ENCODE measurements around the gene PPIA.
A peak's percentile ranks its signal among the peaks of the same experiment; 100 is the strongest.
"Not testable (repeated sequence)": the region's sequence is repeated elsewhere in the genome, so short reads cannot be mapped to it uniquely, and the experiment has no call there.

Gene PPIA

DNA sequence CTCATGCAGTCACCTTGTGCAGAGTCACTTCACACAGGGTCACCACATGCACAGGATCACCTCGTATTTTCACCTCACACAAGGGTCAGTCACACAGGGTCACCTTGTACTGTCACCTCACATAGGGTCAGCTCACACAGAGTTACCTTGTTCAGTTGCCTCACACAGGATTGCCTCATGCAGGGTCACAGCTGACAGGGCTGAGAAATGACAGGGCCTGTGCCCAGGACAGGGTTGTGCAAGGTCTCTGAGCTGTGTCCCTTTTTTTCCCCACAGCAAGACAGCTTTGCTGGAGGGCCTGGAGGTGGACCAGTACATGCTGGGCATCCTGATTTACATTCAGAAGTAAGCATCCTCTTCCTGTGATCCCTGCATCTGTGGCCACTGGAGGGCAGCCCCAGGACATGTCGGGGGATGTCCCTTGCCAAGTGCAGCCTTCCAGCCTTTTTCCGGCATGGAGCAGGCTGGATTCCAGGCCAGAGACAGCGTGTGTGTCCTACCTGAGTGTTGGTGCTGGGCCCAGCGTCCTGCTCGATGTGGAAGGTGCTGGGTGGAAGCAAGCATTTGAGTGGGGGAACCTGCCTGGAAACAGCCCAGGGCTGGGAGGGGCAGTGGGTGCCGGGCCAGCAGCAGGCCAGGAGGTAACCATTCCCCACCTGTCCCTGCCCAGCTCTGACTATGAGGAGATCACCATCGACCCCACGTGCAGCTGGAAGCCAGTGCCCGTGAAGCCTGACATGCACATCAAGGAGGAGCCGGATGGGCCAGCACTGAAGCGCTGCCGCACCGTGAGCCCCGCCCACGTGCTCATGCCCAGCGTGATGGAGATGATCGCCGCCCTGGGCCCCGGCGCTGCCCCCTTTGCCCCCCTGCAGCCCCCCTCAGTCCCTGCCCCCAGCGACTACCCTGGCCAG is 31.6 kb upstream of the PPIA start:
- no peak for DNase-seq

GRCh38 chr7:44765579-44766415 is 30.7 kb upstream of the PPIA start:
- no peak for DNase-seq

DNA sequence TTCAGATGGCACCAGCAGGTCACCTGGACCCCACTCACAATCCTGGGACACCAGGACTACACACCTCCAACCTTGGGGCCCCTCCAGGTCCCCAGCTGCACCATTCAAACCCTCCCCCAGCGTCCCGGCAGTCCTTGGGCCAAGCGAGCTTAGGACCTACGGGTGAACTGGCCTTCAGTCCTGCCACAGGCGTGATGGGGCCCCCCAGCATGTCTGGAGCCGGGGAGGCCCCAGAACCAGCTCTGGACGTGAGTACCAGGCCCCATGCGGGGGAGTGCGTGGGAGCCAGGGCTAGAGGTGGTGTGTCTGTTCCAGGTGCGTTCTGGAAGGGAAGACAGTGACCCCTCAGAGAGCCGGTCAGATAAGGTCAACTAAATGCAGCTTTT is 30.1 kb upstream of the PPIA start:
- DNase-seq: no peak

GRCh38 chr7:44767134-44767911 is 29.2 kb upstream of the PPIA start:
- DNase-seq: no peak

GRCh38 chr7:44767912-44768627 is 28.4 kb upstream of the PPIA start:
- peak; percentile 37 to 51 for DNase-seq

- no peak for DNase-seq
These were observed 27.7 kb upstream of the PPIA start for GRCh38 chr7:44768628-44769371.

GRCh38 chr7:44769376-44769775 is 27.1 kb upstream of the PPIA start:
- no peak for DNase-seq

GRCh38 chr7:44769776-44770294 is 26.6 kb upstream of the PPIA start:
- DNase-seq: peak; percentile 27 to 44

DNA sequence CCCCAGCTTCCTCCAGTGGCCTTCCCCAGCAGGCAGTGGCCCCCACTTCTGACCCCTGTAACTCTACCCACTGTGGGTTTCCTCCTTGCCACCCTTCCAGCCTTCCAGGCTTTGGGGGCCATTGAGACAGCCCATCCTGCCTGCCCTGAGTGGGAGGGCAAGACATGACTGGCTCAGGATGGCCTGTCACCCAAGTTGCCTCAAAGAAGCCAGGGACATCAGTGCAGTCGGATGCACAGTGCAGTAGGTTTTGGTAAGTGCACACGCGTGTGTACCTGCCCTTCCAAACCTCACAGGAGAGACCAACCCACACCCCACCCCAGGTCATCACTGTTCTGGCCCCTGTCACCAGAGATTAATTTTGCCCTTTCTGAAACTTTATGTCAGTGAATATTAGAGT is 25.1 kb upstream of the PPIA start:
- no peak for DNase-seq

GRCh38 chr7:44772440-44772839 is 24.0 kb upstream of the PPIA start:
- DNase-seq: no peak

DNA sequence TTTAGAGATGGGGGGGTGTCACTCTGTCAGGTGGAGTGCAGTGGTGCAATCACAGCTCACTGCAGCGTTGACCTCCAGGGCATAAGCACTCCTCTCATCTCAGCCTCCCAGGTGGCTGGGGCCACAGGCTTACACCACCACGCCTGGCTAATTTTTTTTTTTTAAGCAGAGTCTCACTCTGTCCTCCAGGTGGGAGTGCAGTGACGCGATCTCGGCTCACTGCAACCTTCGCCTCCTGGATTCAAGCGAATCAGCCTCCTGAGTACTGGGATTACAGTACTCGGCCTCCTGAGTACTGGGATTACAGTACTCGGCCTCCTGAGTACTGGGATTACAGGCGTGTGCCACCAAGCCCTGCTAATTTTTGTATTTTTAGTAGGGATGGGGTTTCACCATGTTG is 23.6 kb upstream of the PPIA start:
- DNase-seq: no peak

- not testable (repeated sequence) for DNase-seq
These were observed 22.0 kb upstream of the PPIA start for GRCh38 chr7:44774486-44774885.

- DNase-seq: no peak
These were observed 20.9 kb upstream of the PPIA start for GRCh38 chr7:44775383-44776107.

DNA sequence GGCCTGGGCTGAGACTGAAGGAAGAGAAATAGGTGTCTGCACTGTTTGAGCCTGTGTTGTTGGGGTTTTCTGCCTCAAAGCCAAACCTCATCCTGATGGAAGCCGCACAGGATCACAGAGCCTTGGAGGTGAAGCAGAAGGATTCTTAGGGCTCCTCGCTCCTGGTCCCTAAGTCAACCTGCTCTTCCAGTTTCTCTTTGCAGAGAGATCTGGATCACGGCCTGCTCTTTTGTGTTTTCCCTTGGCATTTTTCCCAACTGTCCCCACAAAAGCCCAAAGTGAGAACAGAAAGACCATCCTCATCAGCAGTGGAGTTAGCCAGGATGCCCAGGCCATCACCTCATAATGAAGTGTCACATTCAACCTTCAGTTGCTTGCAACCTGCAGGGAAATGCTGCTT is 20.3 kb upstream of the PPIA start:
- no peak for DNase-seq

DNA sequence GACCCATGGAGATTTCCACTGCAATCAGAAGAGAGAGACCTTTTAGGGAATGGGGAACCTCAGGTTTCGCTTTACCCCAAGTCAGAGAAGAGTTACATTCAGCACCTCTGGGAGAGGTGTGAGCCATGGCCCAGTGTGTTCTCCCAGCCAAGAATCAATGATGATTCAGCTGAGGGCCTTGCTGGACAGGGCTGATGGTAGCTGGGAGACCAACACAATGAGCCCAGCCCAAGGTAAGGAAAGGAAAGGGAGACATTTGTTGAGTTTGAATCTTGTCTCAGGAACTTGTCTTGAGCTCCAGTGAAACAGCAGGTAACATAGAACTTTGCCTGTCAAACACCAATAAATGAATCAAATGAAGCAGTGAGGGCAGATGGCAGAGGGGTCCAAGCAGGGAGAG is 14.0 kb upstream of the PPIA start:
- no peak for DNase-seq

DNA sequence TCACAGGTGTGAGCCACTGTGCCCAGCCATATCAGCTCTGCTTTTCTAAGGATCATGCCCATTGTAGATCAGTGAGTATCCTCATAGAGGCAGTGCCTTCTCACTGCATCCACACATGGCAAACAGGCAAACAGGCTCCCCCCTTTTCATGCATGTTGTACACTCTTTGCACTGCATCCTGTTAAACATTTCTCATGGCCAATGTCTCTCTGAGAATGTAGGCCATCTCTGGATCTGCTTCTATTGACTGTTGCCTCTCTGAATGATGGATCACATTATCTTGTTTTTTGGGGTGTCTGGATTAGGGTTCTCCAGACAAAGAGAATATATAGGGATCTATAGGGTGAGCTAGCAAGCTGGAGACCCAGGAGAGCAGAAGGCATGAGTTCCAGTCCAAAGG is 13.1 kb upstream of the PPIA start:
- DNase-seq: no peak

DNA sequence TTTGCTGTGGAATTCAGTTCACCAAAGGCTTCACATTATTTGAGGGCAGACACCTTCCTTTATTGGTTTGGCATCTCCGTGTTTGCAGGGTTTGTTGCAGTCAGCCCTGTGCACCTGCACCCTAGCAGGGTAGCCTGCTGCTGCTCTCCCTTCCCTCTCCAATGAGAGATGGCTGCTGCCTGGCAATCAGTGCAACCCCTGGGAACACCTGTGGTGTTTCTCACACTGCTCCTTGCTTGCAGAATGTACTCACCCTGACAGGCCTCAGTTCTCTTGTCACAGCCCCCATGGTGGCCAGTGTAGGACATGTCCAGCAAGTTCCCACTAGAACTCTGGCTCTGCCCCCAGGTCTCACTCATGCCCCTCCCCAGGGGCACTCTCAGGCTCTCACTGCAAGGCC is 12.1 kb upstream of the PPIA start:
- DNase-seq: no peak

DNA sequence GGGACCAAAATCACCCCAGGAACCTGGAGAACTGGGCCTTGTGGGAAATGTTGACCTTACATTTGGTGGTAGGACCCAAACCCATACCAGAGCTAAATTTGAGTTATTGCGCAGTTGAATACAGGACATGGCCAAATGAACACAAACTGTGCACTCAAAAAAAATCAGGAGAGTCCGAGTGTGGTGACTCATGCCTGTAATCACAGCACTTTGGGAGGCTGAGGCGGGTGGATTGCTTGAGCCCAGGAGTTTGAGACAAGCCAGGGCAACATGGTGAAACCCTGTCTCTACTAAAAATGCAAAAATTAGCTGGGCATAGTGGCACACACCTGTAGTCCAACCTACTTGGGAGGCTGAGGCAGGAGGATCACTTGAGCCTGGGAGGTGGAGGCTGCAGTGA is 11.3 kb upstream of the PPIA start:
- not testable (repeated sequence) for DNase-seq

- DNase-seq: peak in 1 of 2 donors; percentile 46
These were observed 9.4 kb upstream of the PPIA start for GRCh38 chr7:44787041-44787440.

DNA sequence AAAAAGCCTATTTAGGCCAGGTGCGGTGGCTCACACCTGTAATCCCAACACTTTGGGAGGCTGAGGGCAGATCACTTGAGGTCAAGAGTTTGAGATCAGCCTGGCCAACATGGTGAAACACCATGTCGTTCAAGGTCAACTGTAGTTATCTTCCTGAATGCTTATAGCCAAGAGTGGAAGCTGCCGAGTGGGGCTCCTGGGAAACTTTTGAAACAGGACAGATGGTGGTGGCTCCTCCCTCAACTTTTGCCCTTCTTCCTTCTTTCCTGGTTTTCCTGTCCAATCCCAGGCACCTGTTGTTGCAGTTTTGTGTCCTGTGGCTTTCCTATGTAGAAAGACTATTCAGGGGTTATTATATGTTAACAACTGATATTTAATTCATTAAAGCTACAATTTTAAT is 8.7 kb upstream of the PPIA start:
- no peak for DNase-seq

GRCh38 chr7:44789990-44790389 is 6.5 kb upstream of the PPIA start:
- no peak for DNase-seq
